Testis (tissue), 3 donors: ENCODE results near the gene KCNG2. TPM values are rescaled to one million over a fixed set of nuclear protein-coding genes. Genes with fewer than 3 reads are reported as not detected.

Experiments used
- DNase-seq: peaks from one replicate; pipeline ENCODE4 v3.0.0-alpha.2; 2019
- H3K27ac ChIP-seq, 2 donors: fragments of 200-600 bp; sonication (generic); one replicate each; pipeline ENCODE4 v1.5.1; 2019
- H3K27me3 ChIP-seq: fragments of 200-600 bp; sonication (generic); one replicate; pipeline ENCODE4 v1.5.1; 2019
- H3K36me3 ChIP-seq: fragments of 200-600 bp; sonication (generic); one replicate; pipeline ENCODE4 v1.5.1; 2017; ENCODE audit warnings: low read depth; ENCODE audit errors: missing control alignments
- H3K4me1 ChIP-seq: fragments of 200-600 bp; sonication (generic); one replicate; pipeline ENCODE4 v1.5.1; 2019
- H3K4me3 ChIP-seq, 2 donors: fragments of 200-600 bp; sonication (generic); one replicate each; pipeline ENCODE4 v1.5.1; 2017 to 2019
- H3K9me3 ChIP-seq: fragments of 200-600 bp; sonication (generic); one replicate; pipeline ENCODE4 v1.5.1; 2017
- CTCF ChIP-seq, 3 experiments: fragments of 450-650 bp in 2 of 3; fragments of 200-600 bp in 1 of 3; sonication (generic) in 1 of 3; IDR thresholded peaks; one replicate each; pipeline ENCODE4 v1.5.1; 2016 to 2019; ENCODE audit warnings: antibody characterized with exemption in 3 of 3, mild to moderate bottlenecking in 2 of 3, moderate library complexity in 1 of 3
- POLR2A ChIP-seq: fragments of 450-650 bp; IDR thresholded peaks from one replicate; pipeline ENCODE4 v1.6.1; 2017; ENCODE audit warnings: antibody characterized with exemption, mild to moderate bottlenecking, moderate library complexity
- WGBS, 2 donors: methylation state at CpG; one replicate each; pipeline ENCODE4 v1.1.5; 2018; 5-methylcytosine and 5-hydroxymethylcytosine counted together
- intact Hi-C: fragments of 100-400 bp; cut with DNase I; formaldehyde crosslinking; loops from one replicate; pipeline ENCODE4 v1.15.1; 2023; ENCODE audit warnings: low total_unique reads
- polyA plus RNA-seq: library from polyadenylated mRNA; stranded (reverse); fragments of 350-450 nt; fragmentation: Illumina TruSeq; extraction: RNeasy Lipid Tissue Mini Kit (QIAGEN cat#74804); gene quantifications from one replicate; pipeline ENCODE4 v1.2.3, GENCODE V29; 2014; ENCODE audit warnings: low read depth, low replicate concordance; ENCODE audit not compliant: insufficient read depth
- total RNA-seq, 2 donors: library from RNA; depleted of rRNA; stranded (reverse); fragments of >200 nt; gene quantifications; one replicate each; pipeline ENCODE4 v1.2.3, GENCODE V29; 2016

KCNG2 gene
- total and polyA plus RNA-seq, 3 donors from 2014 or later: 0.50 to 7.6 (median 7.2) TPM

- TF ChIP-seq CTCF (IDR thresholded peaks at IDR 0.05): no peak
- TF ChIP-seq POLR2A: no peak
- Histone ChIP-seq H3K9me3 (no peaks in the 10 kb centered on the region), H3K4me1 (peaks cover 8% of the 10 kb centered on the region), H3K36me3 (no peaks in the 10 kb centered on the region), H3K27ac (no peak overlapping the region), H3K4me3 (no peak overlapping the region), H3K27me3 (no peaks in the 10 kb centered on the region)
- WGBS, 2 donors: 31 to 45% methylated on average over 21 of the region's 21 CpGs
- intact Hi-C loops: no loop called here
- peak; percentile 36 for DNase-seq
Observed at GRCh38 chr18:79790996-79791972, 6.5 kb upstream of the KCNG2 start.

GRCh38 chr18:79792096-79792987 lies 5.4 kb upstream of the KCNG2 start:
- TF ChIP-seq POLR2A (no peak), CTCF (IDR thresholded peaks at IDR 0.05) (no peak)
- Histone ChIP-seq H3K4me1 (peaks cover 8% of the 10 kb centered on the region), H3K36me3 (no peaks in the 10 kb centered on the region), H3K9me3 (no peaks in the 10 kb centered on the region), H3K27me3 (no peaks in the 10 kb centered on the region), H3K4me3 (no peak overlapping the region), H3K27ac (no peak overlapping the region)
- no peak for DNase-seq
- intact Hi-C loops: no loop called here
- 80 to 81% methylated on average over 44 to 46 of the region's 46 CpGs for WGBS, 2 donors

- Histone ChIP-seq H3K9me3 (no peaks in the 10 kb centered on the region), H3K27ac (no peak overlapping the region), H3K36me3 (no peaks in the 10 kb centered on the region), H3K4me3 (no peak overlapping the region), H3K27me3 (no peaks in the 10 kb centered on the region), H3K4me1 (peaks cover 8% of the 10 kb centered on the region)
- no peak for DNase-seq
- WGBS, 2 donors: 47 to 61% methylated on average over 4 of the region's 4 CpGs
- intact Hi-C loops: no loop called here
- TF ChIP-seq CTCF (IDR thresholded peaks at IDR 0.05) (no peak), POLR2A (no peak)
Observed at GRCh38 chr18:79792988-79793355, 4.8 kb upstream of the KCNG2 start.

- DNase-seq: no peak
- Histone ChIP-seq H3K4me1 (peaks cover 11% of the 10 kb centered on the region), H3K27ac (no peak overlapping the region), H3K9me3 (no peaks in the 10 kb centered on the region), H3K36me3 (no peaks in the 10 kb centered on the region), H3K27me3 (no peaks in the 10 kb centered on the region), H3K4me3 (no peak overlapping the region)
- intact Hi-C loops: no loop called here
- TF ChIP-seq CTCF (IDR thresholded peaks at IDR 0.05): no peak
- no peak for TF ChIP-seq POLR2A
- 91 to 93% methylated on average over 17 of the region's 17 CpGs for WGBS, 2 donors
Observed at GRCh38 chr18:79794846-79795245, 2.9 kb upstream of the KCNG2 start.
